ENCODE data around the gene MED15. TPM values are rescaled to one million over a fixed set of nuclear protein-coding genes. Genes with fewer than 3 reads are reported as not detected.

The MED15 gene
- total RNA-seq, 4 donors from 2014 or later, result 36.5 to 90.5 (median 57.2) TPM

DNA sequence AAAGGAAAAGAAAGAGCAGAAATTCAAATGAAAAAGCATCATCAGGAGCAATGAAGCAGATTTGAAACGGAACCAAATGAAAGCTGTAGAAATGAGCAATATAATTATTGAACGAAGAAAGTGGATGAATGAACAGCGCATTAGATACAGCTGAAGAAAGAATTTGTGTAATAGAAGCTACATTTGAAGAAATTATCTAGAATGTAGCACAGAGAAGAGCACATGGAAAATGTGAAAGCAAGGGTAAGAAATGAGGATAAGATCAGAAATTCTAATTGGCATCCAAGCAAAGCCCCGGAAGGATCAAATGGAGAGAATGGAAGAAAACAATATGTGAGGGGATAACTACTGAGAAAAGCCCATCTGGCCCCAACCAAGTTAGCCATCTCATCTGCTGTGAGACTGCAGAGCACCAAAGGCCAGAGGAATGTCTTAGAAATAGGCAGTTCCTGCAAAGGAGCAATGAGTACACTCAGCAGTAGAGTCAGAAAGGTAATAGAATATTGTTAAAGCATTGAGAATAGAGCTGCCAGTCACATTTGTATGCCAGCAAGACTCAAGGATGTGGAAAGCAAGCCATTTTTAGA, 51.9 kb downstream of the MED15 start:
- TF ChIP-seq CTCF (IDR thresholded peaks at IDR 0.05), result no peak
- DNase-seq (ENCODE audit: low spot score) (no peak), ATAC-seq (ENCODE audit: low FRiP score) (no peak)

DNA sequence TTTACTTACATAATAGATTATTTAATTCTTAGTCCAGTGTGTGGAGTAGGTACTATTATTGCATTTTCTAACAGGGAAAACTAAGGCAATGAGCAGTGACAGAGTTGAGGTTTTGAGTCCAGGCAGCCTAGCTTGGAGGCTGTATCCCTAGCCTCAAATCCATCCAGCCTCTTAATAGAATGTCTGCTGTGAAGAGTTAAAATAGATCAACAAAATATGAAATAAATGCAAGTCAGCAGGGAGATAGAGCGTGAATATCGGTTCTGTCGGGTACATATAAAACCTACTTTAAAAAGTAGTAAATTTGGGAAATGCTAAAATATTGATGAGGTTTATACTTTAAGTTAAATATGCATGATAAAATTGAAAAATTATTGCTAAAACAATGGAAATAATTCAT, 53.3 kb downstream of the MED15 start:
- ATAC-seq (ENCODE audit: low FRiP score) (no peak), DNase-seq (ENCODE audit: low spot score) (no peak)
- TF ChIP-seq CTCF (IDR thresholded peaks at IDR 0.05), result no peak

DNA sequence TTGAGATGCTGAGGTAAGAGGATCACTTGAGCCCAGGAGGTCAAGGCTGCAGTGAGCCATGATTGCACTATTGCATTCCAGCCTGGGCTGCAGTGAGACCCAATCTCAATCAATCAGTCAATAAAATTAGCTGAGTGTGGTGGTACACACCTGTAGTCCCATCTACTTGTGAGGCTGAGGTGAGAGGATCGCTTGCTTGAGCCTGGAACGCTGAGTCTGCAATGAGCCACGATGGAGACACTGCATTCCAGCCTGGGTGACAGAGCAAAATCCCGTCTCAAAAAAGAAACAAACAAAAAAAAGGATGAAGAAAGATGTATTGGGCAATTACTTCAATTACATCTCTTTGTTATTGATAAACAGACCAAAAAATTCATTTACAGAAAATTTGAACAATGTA, 54.5 kb downstream of the MED15 start:
- TF ChIP-seq CTCF (IDR thresholded peaks at IDR 0.05), result no peak
- ATAC-seq (ENCODE audit: low FRiP score), result no peak
- no peak for DNase-seq (ENCODE audit: low spot score)

GRCh38 chr22:20562607-20563465, 55.4 kb downstream of the MED15 start:
- DNase-seq (ENCODE audit: low spot score) (no peak), ATAC-seq (ENCODE audit: low FRiP score) (no peak)
- no peak for TF ChIP-seq CTCF (IDR thresholded peaks at IDR 0.05)

DNA sequence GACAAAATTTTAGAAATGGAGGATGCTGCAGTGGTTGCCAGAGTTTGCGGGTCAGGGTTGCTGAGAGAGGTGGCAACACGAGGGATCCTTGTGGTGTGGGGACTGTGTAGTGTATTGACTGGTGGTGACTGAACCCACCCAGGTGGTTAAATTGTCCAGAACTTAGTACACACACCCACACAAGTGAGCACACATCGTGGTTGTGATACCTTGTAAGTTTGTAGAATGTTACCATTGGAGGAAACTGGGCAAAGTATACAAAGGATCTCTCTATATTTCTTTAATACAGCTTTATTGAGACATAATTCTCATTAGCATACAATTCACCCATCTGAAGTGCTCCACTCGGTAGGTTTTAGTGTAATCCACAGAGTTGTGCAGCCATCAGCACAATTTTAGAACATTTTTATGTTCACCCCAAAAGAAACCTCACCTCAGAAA, 56.1 kb downstream of the MED15 start:
- ATAC-seq (ENCODE audit: low FRiP score) (no peak), DNase-seq (ENCODE audit: low spot score) (no peak)
- no peak for TF ChIP-seq CTCF (IDR thresholded peaks at IDR 0.05)

DNA sequence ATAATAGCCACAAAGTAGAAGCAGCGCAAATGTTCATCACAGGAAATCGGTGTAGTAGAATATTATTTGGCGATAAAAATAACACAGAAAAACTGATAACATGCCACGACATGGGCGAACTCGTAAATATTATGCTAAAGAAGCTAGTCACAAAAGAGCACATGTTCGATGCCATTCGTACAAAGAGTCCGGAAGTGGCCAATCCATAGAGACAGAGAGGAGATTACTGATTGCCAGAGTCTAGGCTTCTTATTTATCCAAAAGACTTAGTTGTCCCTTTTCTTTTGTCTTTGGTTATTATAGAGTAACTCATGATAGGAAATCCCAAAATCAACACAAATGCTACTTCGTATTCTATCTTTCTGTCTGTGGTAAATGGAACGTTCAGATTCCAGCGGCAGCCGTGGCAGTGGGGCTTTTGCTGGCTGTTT, 56.5 kb downstream of the MED15 start:
- no peak for TF ChIP-seq CTCF (IDR thresholded peaks at IDR 0.05)
- ATAC-seq (ENCODE audit: low FRiP score), result no peak
- DNase-seq (ENCODE audit: low spot score), result no peak

All from omental fat pad (tissue), 4 donors.